Neutrophil (primary cell): ENCODE data around the gene DNAJC5G.
A peak's percentile ranks its signal among the peaks of the same experiment; 100 is the strongest.
"Not testable (repeated sequence)": the region's sequence is repeated elsewhere in the genome, so short reads cannot be mapped to it uniquely, and the experiment has no call there.

ENCODE experiments used
- H3K27ac ChIP-seq: fragments of 200-600 bp; sonication (generic); 2 replicates; pipeline ENCODE4 v1.5.1; 2016; ENCODE audit warnings: mild to moderate bottlenecking, moderate library complexity
- H3K27me3 ChIP-seq: fragments of 200-600 bp; sonication (generic); 2 replicates; pipeline ENCODE4 v1.6.0; 2016; ENCODE audit warnings: mild to moderate bottlenecking
- H3K36me3 ChIP-seq: fragments of 200-600 bp; sonication (generic); 2 replicates; pipeline ENCODE4 v1.5.1; 2017
- H3K4me1 ChIP-seq, 2 experiments: fragments of 200-600 bp in 1 of 2; sonication (generic) in 1 of 2; 1 replicate in 1 of 2; 2 replicates in 1 of 2; pipeline versions ENCODE4 v1.5.1 to v1.6.1; 2013 to 2016; ENCODE audit warnings: low read depth in 1 of 2, low read length in 1 of 2, mild to moderate bottlenecking in 1 of 2, moderate library complexity in 1 of 2; ENCODE audit not compliant: control insufficient read depth in 1 of 2, insufficient read depth in 1 of 2
- H3K4me3 ChIP-seq, 2 experiments: fragments of 200-600 bp in 1 of 2; sonication (generic) in 1 of 2; 1 replicate in 1 of 2; 2 replicates in 1 of 2; pipeline ENCODE4 v1.5.1; 2013 to 2016; ENCODE audit warnings: low read depth in 1 of 2, low read length in 1 of 2, mild to moderate bottlenecking in 1 of 2, moderate library complexity in 1 of 2
- H3K9me3 ChIP-seq: fragments of 200-600 bp; sonication (generic); 2 replicates; pipeline ENCODE4 v1.5.1; 2016
- CTCF ChIP-seq: fragments of 200-600 bp; sonication (generic); IDR thresholded peaks from 2 replicates; pipeline ENCODE4 v1.5.1; 2016; ENCODE audit warnings: antibody characterized with exemption

Gene DNAJC5G

GRCh38 chr2:27314709-27315108 is 39.5 kb downstream of the DNAJC5G start:
- H3K27ac ChIP-seq: no peak overlapping the region
- H3K27me3 ChIP-seq: no peaks in the 10 kb centered on the region
- no peak for TF ChIP-seq CTCF
- H3K4me1 ChIP-seq: no peaks in the 10 kb centered on the region
- no peak overlapping the region for H3K4me3 ChIP-seq
- H3K36me3 ChIP-seq: peaks cover 27% of the 10 kb centered on the region
- no peaks in the 10 kb centered on the region for H3K9me3 ChIP-seq

GRCh38 chr2:27315122-27315521 is 39.9 kb downstream of the DNAJC5G start:
- H3K36me3 ChIP-seq: peaks cover 23% of the 10 kb centered on the region
- H3K9me3 ChIP-seq: no peaks in the 10 kb centered on the region
- H3K4me1 ChIP-seq: no peaks in the 10 kb centered on the region
- no peak overlapping the region for H3K27ac ChIP-seq
- no peaks in the 10 kb centered on the region for H3K27me3 ChIP-seq
- H3K4me3 ChIP-seq: no peak overlapping the region
- no peak for TF ChIP-seq CTCF

- no peaks in the 10 kb centered on the region for H3K4me1 ChIP-seq
- H3K27me3 ChIP-seq: no peaks in the 10 kb centered on the region
- no peaks in the 10 kb centered on the region for H3K9me3 ChIP-seq
- H3K36me3 ChIP-seq: peaks cover 14% of the 10 kb centered on the region
- no peak overlapping the region for H3K4me3 ChIP-seq
- TF ChIP-seq CTCF: no peak
- no peak overlapping the region for H3K27ac ChIP-seq
Observed at GRCh38 chr2:27316655-27317412, 41.6 kb downstream of the DNAJC5G start.

- H3K4me1 ChIP-seq: peaks cover 16 to 19% of the 10 kb centered on the region in 2 experiments
- H3K36me3 ChIP-seq: not testable (repeated sequence)
Observed at GRCh38 chr2:27319839-27320238, 44.6 kb downstream of the DNAJC5G start.

GRCh38 chr2:27320958-27321543 is 45.8 kb downstream of the DNAJC5G start:
- Histone ChIP-seq H3K4me3 (no peak overlapping the region), H3K9me3 (no peaks in the 10 kb centered on the region), H3K36me3 (peaks cover 10% of the 10 kb centered on the region), H3K4me1 (peaks cover 16 to 19% of the 10 kb centered on the region in 2 experiments), H3K27me3 (no peaks in the 10 kb centered on the region), H3K27ac (no peak overlapping the region)
- TF ChIP-seq CTCF: no peak

More at GRCh38 chr2:27319839-27320238, 44.6 kb downstream of the DNAJC5G start:
- H3K9me3 ChIP-seq, H3K4me3 ChIP-seq, H3K27ac ChIP-seq, H3K27me3 ChIP-seq: not testable (repeated sequence)

GRCh38 chr2:27322301-27322765 is 47.1 kb downstream of the DNAJC5G start:
- Histone ChIP-seq H3K9me3 (no peaks in the 10 kb centered on the region), H3K4me3 (peak overlapping the region; percentile 71 to 89), H3K27me3 (no peaks in the 10 kb centered on the region), H3K36me3 (peaks cover 14% of the 10 kb centered on the region), H3K4me1 (peaks cover 16 to 19% of the 10 kb centered on the region in 2 experiments), H3K27ac (peak overlapping the region; percentile 89)
- no peak for TF ChIP-seq CTCF
